Large intestine (tissue), 3 donors: ENCODE measurements around the gene ITGA1. TPM values are rescaled to one million over a fixed set of nuclear protein-coding genes. Genes with fewer than 3 reads are reported as not detected.

Source experiments
- DNase-seq, 2 donors: peaks; one replicate each; pipeline versions ENCODE4 v3.0.0 to v3.0.0-alpha.2; 2013
- H3K27ac ChIP-seq: one replicate; pipeline ENCODE4 v1.5.1; 2013; ENCODE audit warnings: low read length
- H3K27me3 ChIP-seq: 2 replicates; pipeline ENCODE4 v1.6.1; 2013; ENCODE audit warnings: low read length; ENCODE audit not compliant: control insufficient read depth, insufficient read depth
- H3K36me3 ChIP-seq: 2 replicates; pipeline ENCODE4 v1.6.1; 2013; ENCODE audit warnings: low read length; ENCODE audit not compliant: control insufficient read depth, insufficient read depth
- H3K4me1 ChIP-seq: one replicate; pipeline ENCODE4 v1.6.1; 2013; ENCODE audit warnings: low read length; ENCODE audit not compliant: control insufficient read depth, insufficient read depth
- H3K4me3 ChIP-seq: one replicate; pipeline ENCODE4 v1.5.1; 2013; ENCODE audit warnings: low read length
- H3K9me3 ChIP-seq: one replicate; pipeline ENCODE4 v1.6.1; 2013; ENCODE audit warnings: mild to moderate bottlenecking, low read depth, low read length, moderate library complexity; ENCODE audit not compliant: control insufficient read depth
- WGBS: methylation state at CpG from one replicate; pipeline ENCODE4 v1.1.5; 2013; ENCODE audit warnings: low lambda C conversion rate; ENCODE audit not compliant: insufficient coverage; 5-methylcytosine and 5-hydroxymethylcytosine counted together
- polyA plus RNA-seq: library from polyadenylated mRNA; unstranded; fragments of 120-200 nt; gene quantifications from one replicate; pipeline ENCODE4 v1.2.1, GENCODE V29; 2013

ITGA1 gene
- polyA plus RNA-seq, 1 donor = 30.8 TPM

GRCh38 chr5:52822437-52822836, 34.7 kb downstream of the ITGA1 start:
- no peaks in the 10 kb centered on the region for H3K4me1 ChIP-seq
- H3K4me3 ChIP-seq = no peak overlapping the region
- DNase-seq = no peak
- H3K9me3 ChIP-seq = no peaks in the 10 kb centered on the region
- H3K27me3 ChIP-seq = no peaks in the 10 kb centered on the region
- WGBS = no CpG with 5 or more reads among the region's 6 CpGs
- no peaks in the 10 kb centered on the region for H3K36me3 ChIP-seq
- no peak overlapping the region for H3K27ac ChIP-seq

DNA sequence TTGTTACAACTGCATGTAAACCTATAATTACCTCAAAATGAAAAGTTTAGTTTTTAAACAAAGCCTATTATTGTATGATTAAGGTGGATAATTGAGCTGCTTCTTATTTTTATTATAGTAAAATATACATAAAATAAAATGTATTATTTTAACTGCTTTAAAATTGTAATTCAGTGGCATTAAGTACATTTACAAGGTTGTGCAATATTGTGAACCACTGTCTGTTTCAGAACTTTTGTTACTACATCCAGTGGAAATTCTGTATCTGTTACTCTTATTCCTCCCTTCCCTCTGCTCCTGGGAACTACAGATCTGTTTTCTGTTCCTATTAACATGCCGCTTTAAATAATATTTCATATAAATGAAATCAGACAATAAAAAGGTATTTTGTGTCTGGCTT, 37.1 kb downstream of the ITGA1 start:
- H3K27me3 ChIP-seq = no peaks in the 10 kb centered on the region
- 83% methylated on average over 1 of the region's 1 CpG for WGBS
- H3K27ac ChIP-seq = no peak overlapping the region
- no peaks in the 10 kb centered on the region for H3K4me1 ChIP-seq
- no peak overlapping the region for H3K4me3 ChIP-seq
- H3K36me3 ChIP-seq = no peaks in the 10 kb centered on the region
- H3K9me3 ChIP-seq = no peaks in the 10 kb centered on the region
- DNase-seq = no peak

GRCh38 chr5:52825826-52826225, 38.1 kb downstream of the ITGA1 start:
- Histone ChIP-seq H3K4me1 (no peaks in the 10 kb centered on the region), H3K4me3 (no peak overlapping the region), H3K36me3 (no peaks in the 10 kb centered on the region), H3K9me3 (no peaks in the 10 kb centered on the region), H3K27ac (no peak overlapping the region), H3K27me3 (no peaks in the 10 kb centered on the region)
- WGBS = no CpG with 5 or more reads among the region's 2 CpGs
- no peak for DNase-seq

DNA sequence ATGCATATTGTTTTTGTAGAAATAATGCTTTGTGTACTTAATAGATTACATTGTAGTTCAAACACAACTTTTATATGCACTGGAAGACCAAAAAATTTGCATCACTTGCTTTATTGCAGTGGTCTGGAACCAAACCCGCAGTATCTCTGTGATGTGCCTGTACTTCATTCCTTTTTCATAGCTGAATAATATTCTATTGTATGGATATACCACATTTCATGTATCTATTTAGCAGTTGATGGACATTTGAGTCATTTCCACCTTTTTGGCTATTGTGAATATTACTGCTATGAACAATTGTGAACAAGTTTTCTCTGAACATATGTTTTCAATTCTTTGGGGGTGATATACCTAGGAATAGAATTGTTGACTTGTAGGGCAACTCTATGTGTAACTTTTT, 40.1 kb downstream of the ITGA1 start:
- Histone ChIP-seq H3K36me3 (no peaks in the 10 kb centered on the region), H3K9me3 (no peaks in the 10 kb centered on the region), H3K4me1 (no peaks in the 10 kb centered on the region), H3K27me3 (no peaks in the 10 kb centered on the region), H3K27ac (no peak overlapping the region), H3K4me3 (no peak overlapping the region)
- DNase-seq = no peak
- no CpG with 5 or more reads among the region's 1 CpG for WGBS

DNA sequence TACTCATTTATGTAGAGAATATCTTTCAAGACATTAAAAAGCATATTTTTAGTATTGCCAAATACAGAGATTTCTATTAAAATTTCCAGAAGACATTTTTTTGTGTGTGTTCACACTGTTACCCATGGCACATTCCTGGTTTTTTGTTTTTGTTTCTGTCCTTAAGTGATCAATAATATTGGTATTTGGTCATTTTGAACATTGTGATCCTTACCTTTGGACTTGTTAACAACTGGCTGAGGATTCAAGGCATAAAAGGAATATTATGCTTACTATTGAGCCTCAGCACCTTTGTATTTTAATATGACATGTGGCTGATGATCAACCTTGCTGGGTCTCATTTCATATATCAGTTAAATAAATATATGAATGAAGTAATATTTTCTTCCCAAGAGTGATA, 41.9 kb downstream of the ITGA1 start:
- no peak for DNase-seq
- no peaks in the 10 kb centered on the region for H3K36me3 ChIP-seq
- H3K27ac ChIP-seq = no peak overlapping the region
- no peak overlapping the region for H3K4me3 ChIP-seq
- H3K27me3 ChIP-seq = no peaks in the 10 kb centered on the region
- H3K4me1 ChIP-seq = no peaks in the 10 kb centered on the region
- peaks cover 3% of the 10 kb centered on the region for H3K9me3 ChIP-seq

- DNase-seq = no peak
Measured at GRCh38 chr5:52830650-52831049, 42.9 kb downstream of the ITGA1 start.

DNA sequence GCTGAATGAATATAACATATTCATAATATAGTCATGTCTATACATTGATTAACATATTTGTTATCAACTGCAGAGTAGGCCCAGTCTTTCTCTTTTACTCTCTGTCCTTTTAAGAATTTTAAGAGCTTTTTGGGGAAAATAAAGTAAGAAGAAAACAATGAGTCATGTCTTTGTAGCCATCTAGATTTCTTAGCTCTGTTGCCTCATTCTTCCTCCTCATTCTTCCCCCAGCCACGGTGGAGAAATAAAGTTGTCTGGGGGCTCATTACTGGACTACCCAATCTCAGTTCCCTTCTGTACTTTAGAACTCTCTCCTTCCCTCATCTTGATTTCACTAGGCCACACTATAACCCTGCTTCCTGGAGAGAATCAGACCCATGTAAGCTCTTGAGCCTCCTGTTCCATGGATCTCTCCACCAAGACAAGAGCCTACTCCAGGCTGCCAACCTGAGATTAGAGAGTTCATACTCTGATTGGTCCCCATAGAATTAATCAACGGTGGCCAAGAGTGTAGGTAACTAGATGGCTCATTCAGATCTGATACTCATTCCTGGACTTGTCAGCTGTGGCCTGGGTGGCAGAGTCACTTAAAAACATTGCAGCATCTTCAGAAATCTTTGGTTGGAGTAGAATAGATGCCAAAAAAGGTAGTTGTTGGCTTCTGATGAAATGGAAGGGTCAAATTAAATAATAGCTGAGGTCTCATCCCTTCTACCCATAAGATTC, 44.2 kb downstream of the ITGA1 start:
- no peaks in the 10 kb centered on the region for H3K4me1 ChIP-seq
- H3K4me3 ChIP-seq = no peak overlapping the region
- H3K27me3 ChIP-seq = no peaks in the 10 kb centered on the region
- H3K9me3 ChIP-seq = peaks cover 3% of the 10 kb centered on the region
- H3K27ac ChIP-seq = no peak overlapping the region
- no peak for DNase-seq
- H3K36me3 ChIP-seq = no peaks in the 10 kb centered on the region
- no CpG with 5 or more reads among the region's 2 CpGs for WGBS

More at GRCh38 chr5:52830650-52831049, 42.9 kb downstream of the ITGA1 start:
- Histone ChIP-seq H3K4me3 (no peak overlapping the region), H3K9me3 (peaks cover 3% of the 10 kb centered on the region), H3K36me3 (no peaks in the 10 kb centered on the region), H3K4me1 (no peaks in the 10 kb centered on the region), H3K27ac (no peak overlapping the region), H3K27me3 (no peaks in the 10 kb centered on the region)
- 92% methylated on average over 2 of the region's 2 CpGs for WGBS

DNA sequence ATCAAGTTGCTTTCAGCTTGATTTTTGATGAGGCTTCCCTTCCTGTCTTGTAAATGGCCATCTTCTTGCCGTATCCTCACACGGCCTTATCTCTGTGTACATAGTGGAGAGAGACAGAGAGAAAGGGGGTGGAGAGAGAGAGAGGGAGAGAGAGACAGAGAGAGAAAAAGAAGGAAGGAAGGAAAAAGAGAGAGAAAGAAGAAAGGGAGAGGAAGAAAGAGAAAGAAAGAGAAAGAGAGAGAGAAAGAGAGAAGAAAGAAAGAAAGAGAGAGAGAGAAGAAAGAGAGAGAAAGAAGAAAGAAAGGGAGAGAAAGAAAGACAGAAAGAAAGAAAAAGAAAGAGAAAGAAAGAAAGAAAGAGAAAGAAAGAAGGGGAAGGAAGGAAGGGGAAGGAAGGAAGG, 46.6 kb downstream of the ITGA1 start:
- H3K4me3 ChIP-seq = no peak overlapping the region
- no peaks in the 10 kb centered on the region for H3K36me3 ChIP-seq
- DNase-seq = no peak
- WGBS = 73% methylated on average over 2 of the region's 2 CpGs
- no peaks in the 10 kb centered on the region for H3K27me3 ChIP-seq
- no peaks in the 10 kb centered on the region for H3K4me1 ChIP-seq
- H3K27ac ChIP-seq = no peak overlapping the region
- H3K9me3 ChIP-seq = peaks cover 3% of the 10 kb centered on the region

GRCh38 chr5:52837068-52837467, 49.4 kb downstream of the ITGA1 start:
- Histone ChIP-seq H3K36me3 (no peaks in the 10 kb centered on the region), H3K27me3 (no peaks in the 10 kb centered on the region), H3K9me3 (peaks cover 3% of the 10 kb centered on the region), H3K27ac (no peak overlapping the region), H3K4me1 (no peaks in the 10 kb centered on the region), H3K4me3 (no peak overlapping the region)
- DNase-seq = no peak
- WGBS = 90% methylated on average over 2 of the region's 7 CpGs

DNA sequence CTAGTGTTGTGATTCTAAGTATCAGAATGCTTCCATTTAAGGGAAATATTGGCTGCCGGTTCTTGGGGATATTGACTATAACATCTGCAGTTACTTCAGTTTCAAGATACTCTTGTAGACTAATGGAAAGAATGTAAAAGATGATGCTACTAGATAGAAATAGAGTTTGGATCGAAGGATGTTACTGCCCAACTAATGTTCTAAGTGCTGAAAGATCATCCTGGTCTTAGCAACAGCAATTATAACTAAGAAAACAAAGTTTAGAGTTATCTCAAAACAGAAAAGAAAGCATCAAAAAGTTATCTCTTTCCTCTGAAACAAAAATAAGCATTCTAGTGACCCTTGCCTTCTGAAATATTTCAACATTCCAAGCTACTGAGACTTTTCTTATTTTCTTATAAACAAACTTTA, 49.9 kb downstream of the ITGA1 start:
- H3K4me3 ChIP-seq = no peak overlapping the region
- WGBS = 100% methylated on average over 2 of the region's 2 CpGs
- peaks cover 3% of the 10 kb centered on the region for H3K9me3 ChIP-seq
- H3K27me3 ChIP-seq = no peaks in the 10 kb centered on the region
- H3K27ac ChIP-seq = no peak overlapping the region
- no peak for DNase-seq
- H3K36me3 ChIP-seq = no peaks in the 10 kb centered on the region
- H3K4me1 ChIP-seq = no peaks in the 10 kb centered on the region

DNA sequence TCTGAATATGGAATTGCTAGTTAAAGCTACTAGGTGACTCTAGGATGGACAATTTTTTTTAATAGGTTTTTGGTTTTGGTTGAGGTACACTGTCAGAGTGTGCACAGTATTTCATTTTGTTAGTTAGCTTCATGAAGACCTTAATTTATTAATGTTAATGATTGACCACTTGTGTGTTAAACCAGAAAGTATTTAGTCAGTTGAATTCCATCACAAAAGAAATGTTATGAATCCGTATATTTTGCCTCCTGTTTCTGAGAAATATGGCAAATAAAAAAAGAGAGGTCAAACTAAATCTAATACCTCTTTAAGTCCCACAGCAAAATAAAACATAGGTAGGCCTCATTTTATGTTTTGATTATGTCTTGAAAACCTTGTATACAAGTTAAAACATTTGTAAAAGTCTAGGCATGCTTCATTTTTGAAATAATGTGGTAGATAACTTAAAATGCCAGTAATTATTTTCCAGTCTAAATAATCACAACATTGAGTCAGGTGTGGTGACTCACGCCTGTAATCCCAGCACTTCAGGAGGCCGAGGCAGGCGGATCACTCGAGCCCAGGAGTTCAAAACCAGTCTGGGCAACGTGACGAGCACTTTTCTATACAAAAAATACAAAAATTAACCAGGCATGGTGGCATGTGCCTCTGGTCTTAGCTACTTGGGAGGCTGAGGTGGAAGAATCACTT, 50.8 kb downstream of the ITGA1 start:
- no peaks in the 10 kb centered on the region for H3K36me3 ChIP-seq
- H3K9me3 ChIP-seq = peaks cover 3% of the 10 kb centered on the region
- no peak overlapping the region for H3K27ac ChIP-seq
- no peak for DNase-seq
- H3K4me1 ChIP-seq = no peaks in the 10 kb centered on the region
- no peak overlapping the region for H3K4me3 ChIP-seq
- 67% methylated on average over 1 of the region's 7 CpGs for WGBS
- no peaks in the 10 kb centered on the region for H3K27me3 ChIP-seq
